ENCODE data around the gene EMC6. TPM values are rescaled to one million over a fixed set of nuclear protein-coding genes. Genes with fewer than 3 reads are reported as not detected.
A peak's percentile ranks its signal among the peaks of the same experiment; 100 is the strongest.

Gene EMC6
- 10 to 100 TPM in 11 of 12 donors, not detected in 1; 25.5 to 93.0 (median 30.8) TPM for polyA plus RNA-seq (ENCODE audit: insufficient read length in 12 of 12)
- long read RNA-seq, donor 1, transcript EMC6-201 (2 exons, 653 nt): major isoform, 36 of 51 reads
- long read RNA-seq, donor 1, partial matches to known transcripts: 11 of 51 reads
- long read RNA-seq, donor 1, other reads (novel, unspliced or antisense): 0 of 51 reads
- long read RNA-seq, donor 2, transcript EMC6-202 (2 exons, 762 nt): minor isoform, 9 of 57 reads
- long read RNA-seq, donor 2, transcript EMC6-201 (2 exons, 653 nt): major isoform, 48 of 57 reads
- long read RNA-seq, donor 2, partial matches to known transcripts: 0 of 57 reads
- long read RNA-seq, donor 2, other reads (novel, unspliced or antisense): 0 of 57 reads
- long read RNA-seq, donor 3, transcript EMC6-201 (2 exons, 653 nt): major isoform, 21 of 29 reads
- long read RNA-seq, donor 3, partial matches to known transcripts: 6 of 29 reads
- long read RNA-seq, donor 3, other reads (novel, unspliced or antisense): 0 of 29 reads
- long read RNA-seq, donor 4, transcript EMC6-201 (2 exons, 653 nt): major isoform, 12 of 15 reads
- long read RNA-seq, donor 4, partial matches to known transcripts: 0 of 15 reads
- long read RNA-seq, donor 4, other reads (novel, unspliced or antisense): 0 of 15 reads
- long read RNA-seq, donor 5, transcript EMC6-202 (2 exons, 762 nt): minor isoform, 7 of 50 reads
- long read RNA-seq, donor 5, transcript EMC6-201 (2 exons, 653 nt): major isoform, 43 of 50 reads
- long read RNA-seq, donor 5, partial matches to known transcripts: 0 of 50 reads
- long read RNA-seq, donor 5, other reads (novel, unspliced or antisense): 0 of 50 reads
- long read RNA-seq, donor 6, transcript EMC6-201 (2 exons, 653 nt): major isoform, 16 of 20 reads
- long read RNA-seq, donor 6, partial matches to known transcripts: 0 of 20 reads
- long read RNA-seq, donor 6, other reads (novel, unspliced or antisense): 0 of 20 reads
- long read RNA-seq, donor 7, transcript EMC6-201 (2 exons, 653 nt): major isoform, 21 of 26 reads
- long read RNA-seq, donor 7, transcript EMC6-202 (2 exons, 762 nt): minor isoform, 5 of 26 reads
- long read RNA-seq, donor 7, partial matches to known transcripts: 0 of 26 reads
- long read RNA-seq, donor 7, other reads (novel, unspliced or antisense): 0 of 26 reads
- long read RNA-seq, donor 8, transcript EMC6-202 (2 exons, 762 nt): minor isoform, 5 of 48 reads
- long read RNA-seq, donor 8, transcript EMC6-201 (2 exons, 653 nt): major isoform, 43 of 48 reads
- long read RNA-seq, donor 8, partial matches to known transcripts: 0 of 48 reads
- long read RNA-seq, donor 8, other reads (novel, unspliced or antisense): 0 of 48 reads
- long read RNA-seq, donor 9, transcript EMC6-201 (2 exons, 653 nt): major isoform, 28 of 30 reads
- long read RNA-seq, donor 9, partial matches to known transcripts: 0 of 30 reads
- long read RNA-seq, donor 9, other reads (novel, unspliced or antisense): 0 of 30 reads
- long read RNA-seq, donor 10, transcript EMC6-201 (2 exons, 653 nt): major isoform, 47 of 51 reads
- long read RNA-seq, donor 10, partial matches to known transcripts: 0 of 51 reads
- long read RNA-seq, donor 10, other reads (novel, unspliced or antisense): 0 of 51 reads
- long read RNA-seq, donor 11, transcript EMC6-201 (2 exons, 653 nt): major isoform, 37 of 39 reads
- long read RNA-seq, donor 11, partial matches to known transcripts: 0 of 39 reads
- long read RNA-seq, donor 11, other reads (novel, unspliced or antisense): 0 of 39 reads

DNA sequence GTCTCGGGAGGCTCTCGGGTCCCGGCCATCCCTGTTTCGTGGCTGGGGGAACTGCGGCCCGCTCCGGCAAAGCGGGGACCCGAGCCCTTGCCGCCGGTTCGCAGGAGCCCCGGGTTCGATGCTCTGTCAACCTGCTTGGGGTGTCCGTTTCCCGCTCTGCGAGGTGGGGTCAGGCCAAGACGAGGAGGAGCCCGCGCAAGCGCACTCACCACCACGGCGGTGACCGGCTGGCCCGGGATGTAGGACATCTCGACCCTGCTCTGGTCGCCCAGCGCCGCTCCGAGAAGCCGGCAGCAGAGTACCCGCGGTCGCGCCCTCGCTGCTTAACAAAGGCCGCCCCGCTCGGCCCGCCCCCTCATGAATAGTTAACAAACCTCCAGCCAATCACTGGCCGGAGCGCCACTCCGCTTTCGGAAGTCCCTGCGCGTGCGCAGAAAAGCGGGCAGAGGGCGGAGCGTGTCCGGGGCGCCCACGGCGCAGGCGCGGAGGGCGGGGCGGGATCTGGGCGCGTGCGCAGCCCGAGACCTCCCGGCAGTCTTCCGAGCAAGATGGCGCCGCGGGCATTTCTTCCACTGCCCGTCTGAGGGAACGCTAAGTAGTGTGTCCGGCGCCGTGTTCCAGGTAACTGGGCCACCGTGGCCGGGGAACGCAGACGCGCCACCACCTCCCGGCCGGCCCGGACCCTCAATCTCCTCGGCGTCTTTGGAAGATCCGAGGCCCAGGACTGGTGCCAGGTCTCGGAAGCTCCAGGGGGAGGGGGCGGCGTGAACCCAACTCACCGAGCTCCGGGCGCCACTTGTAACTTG, at the start of gene EMC6, which contains the start of gene TAX1BP3:
EMC6 (plus strand) TSS at position 534 of the 806 bp plus-strand sequence. CDS start 335 bp downstream, outside the sequence.
TAX1BP3 (minus strand) TSS at position 300 of the 806 bp plus-strand sequence; CDS start at position 248, 52 bp downstream.
- DNase-seq: peak; percentile 98

DNA sequence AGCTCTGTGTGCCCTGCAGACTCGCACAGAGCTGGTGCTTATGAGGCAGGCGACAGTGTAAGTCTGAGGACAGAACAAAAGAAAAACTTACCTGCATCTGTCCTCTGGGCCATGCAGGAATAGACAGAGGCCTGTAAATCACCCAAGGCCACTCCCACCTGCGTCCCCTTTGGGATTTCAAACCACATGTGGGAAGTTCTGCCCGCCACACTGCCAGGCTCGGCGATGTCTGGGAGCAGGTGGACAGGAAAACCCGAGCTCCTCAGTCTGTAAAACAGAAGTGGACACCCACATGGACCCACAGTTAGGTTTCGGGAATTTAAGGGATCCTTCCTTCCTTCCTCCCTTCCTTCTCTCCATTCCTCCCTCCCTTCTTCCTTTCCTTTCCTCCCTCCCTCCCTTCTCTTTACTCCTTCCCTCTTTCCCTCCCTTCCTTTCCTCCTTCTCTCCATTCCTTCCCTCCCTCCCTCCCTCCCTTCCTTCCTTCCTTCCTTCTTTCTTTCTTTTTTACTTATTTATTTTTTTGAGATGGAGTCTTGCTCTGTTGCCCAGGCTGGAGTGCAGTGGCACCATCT, 47.4 kb upstream of the EMC6 start:
- no peak for DNase-seq

GRCh38 chr17:3622977-3623594, 45.5 kb upstream of the EMC6 start:
- no peak for DNase-seq

DNA sequence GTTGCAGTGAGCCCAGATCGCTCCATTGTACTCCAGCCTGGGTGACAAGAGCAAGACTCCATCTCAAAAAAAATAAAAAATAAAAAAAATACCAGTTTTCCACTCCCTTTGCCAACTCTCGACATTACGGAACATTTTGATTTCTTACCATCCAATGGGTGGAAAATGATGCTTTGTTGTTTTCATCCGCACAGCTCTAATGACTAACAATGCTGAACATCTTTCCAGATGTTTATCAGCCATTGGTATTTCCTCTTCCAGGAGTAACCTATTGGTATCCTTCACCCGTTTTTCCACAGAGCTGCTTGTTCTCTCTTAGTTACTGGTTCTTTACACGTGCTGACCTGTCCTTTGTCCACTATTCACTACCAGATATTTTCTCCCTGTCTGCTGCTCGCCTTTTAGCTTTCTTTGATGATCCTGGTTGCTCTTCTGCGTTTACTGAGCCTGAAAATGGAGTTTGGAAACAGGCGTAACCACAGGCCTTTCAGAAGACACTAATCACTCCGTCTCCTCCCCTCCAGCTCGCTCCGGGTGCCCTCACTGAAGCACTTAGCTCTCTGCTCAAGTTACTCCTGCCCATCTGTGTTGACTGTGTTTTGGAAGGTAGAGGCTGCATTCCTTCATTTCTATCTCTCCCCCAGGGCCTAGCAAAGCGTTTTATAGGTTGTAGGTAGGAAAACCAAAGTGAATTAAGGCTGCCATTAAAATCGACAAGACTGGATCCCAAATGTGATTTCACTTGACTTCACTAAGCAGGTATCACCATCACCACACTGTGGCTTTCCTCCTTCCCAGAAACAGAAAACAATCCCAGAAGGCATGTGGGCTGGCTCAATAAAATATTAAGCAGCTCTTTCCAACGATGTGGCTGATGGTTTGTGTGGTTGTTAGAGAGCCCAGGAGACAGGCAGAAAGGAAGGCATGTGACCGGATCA, 41.5 kb upstream of the EMC6 start:
- no peak for DNase-seq

GRCh38 chr17:3627769-3628167, 40.8 kb upstream of the EMC6 start:
- DNase-seq: no peak

DNA sequence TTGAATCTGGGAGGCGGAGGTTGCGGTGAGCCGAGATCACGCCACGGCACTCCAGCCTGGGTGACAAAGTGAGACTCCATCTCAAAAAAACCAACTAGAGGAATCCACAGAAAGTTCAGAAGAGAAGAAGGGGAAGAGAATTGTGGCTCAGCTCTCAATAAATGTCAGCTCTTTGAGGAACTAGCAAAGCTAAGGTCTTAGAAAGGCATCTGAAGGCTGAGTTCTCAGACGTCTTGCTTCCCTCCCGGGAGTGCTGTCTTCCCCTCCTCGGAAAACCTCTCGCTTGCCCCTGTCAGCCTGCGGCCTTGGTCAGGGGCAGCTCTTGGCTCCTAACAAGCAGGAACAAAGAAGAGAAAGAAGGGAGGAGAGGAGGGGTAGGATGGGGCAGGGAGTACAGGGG, 37.8 kb upstream of the EMC6 start:
- no peak for DNase-seq

DNA sequence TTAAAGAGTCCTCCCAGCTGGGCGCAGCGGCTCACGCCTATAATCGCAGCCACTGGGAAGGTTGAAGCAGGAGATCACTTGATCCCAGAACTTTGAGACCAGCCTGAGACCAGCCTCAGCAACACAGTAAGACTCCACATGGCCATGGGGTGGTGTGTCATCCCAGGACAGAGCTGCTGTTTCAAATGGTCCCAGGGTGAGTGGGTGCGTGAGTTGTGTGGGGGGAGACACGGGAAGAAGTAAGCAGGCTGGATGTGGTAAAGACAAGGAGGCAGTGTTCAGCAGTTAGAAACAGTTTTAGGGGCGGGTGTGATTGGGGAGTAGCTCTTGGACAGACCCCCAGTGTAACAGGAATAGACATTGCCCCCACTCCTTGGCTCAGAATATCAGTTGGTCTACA, 36.3 kb upstream of the EMC6 start:
- no peak for DNase-seq

DNA sequence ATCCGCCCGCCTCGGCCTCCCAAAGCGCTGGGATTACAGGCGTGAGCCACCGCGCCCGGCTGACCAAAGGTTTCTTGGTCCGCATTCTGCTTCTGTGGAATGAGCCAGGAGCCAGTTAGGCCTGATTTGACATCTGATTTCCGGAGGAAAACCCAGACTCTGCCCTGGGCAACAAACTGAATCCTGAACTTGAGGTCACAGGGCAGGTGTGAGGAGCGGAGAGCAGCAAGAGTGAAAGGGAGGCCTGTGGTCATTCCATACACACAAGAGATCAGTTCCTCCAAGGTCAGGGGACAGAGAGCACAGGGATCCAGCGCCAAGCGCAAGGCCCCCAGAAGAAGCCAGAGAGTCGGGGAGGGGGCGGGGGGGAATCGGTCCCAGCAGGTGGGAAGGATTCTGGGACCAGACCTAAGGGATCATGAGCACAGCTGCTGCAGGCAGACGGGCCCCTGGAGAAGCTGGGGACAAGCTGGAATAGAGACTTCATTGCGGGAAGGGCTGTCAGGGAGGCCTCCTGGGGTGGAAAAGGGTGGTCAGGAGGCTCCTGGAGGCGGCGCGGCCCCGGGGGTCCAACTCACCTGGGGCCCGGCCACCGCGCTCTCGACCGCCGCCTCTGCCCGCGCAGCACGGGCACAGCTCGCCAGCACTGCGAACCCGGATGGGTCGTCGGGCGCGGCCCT, 33.0 kb upstream of the EMC6 start:
- DNase-seq: no peak

DNA sequence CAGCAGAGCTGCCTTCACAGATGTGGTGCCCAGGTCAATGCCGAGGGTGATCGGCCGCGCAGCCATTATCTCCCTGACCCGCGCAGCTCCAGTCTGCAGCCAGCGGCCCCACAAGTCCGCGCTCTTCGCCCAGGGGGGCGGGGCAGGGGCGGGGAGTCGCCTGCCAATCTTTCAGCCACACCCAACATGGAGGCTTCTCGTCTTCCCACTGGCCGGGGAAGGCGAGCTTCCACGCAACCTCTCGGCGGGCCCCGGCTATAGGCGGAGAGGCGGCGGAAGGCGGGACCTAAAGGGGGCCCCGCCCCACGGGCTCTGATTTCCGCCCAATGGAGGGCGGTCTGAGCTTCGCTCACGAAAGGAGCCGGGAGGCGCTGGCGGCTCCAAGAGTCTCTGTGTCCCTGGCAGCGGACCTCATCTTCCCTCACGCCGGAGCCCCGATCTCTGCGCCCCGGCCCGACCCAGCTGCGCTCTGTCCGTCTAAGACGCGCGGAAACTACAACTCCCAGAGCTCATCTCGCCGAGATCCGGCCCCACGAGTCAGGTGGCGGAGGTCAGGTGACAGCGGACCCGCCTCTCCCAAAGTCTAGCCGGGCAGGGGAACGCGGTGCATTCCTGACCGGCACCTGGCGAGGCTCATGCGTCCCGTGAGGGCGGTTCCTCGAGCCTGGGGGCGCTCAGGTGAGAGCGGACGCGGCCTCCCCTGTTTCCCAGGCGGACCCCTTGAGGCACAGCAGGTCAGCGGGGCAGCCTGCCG, 32.3 kb upstream of the EMC6 start, which contains the start of the genes CTNS and SHPK:
CTNS (plus strand) TSS at position 607 of the 754 bp plus-strand sequence. CDS start 3,447 bp downstream, outside the sequence.
SHPK (minus strand) TSS at position 97 of the 754 bp plus-strand sequence; CDS start at position 66, 31 bp downstream.
- peak; percentile 95 for DNase-seq

DNA sequence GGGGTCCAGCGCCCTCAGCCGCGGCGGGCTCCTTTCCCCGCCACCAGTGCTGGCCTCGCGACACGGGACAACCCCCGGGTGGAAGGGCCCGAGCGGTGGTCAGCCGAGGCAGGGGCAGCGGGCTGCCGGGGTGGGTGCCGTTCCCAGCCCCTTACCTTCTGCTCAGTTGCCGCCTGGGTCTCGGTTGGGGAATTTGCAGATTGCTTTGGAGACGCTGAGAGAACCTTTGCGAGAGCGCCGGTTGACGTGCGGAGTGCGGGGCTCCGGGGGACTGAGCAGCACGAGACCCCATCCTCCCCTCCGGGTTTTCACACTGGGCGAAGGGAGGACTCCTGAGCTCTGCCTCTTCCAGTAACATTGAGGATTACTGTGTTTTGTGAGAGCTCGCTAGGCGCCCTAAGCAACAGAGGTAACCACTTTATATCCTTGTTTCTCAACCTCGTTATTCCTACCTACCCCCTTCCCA, 31.7 kb upstream of the EMC6 start:
- no peak for DNase-seq

GRCh38 chr17:3639981-3640596, 28.5 kb upstream of the EMC6 start:
- DNase-seq: no peak

DNA sequence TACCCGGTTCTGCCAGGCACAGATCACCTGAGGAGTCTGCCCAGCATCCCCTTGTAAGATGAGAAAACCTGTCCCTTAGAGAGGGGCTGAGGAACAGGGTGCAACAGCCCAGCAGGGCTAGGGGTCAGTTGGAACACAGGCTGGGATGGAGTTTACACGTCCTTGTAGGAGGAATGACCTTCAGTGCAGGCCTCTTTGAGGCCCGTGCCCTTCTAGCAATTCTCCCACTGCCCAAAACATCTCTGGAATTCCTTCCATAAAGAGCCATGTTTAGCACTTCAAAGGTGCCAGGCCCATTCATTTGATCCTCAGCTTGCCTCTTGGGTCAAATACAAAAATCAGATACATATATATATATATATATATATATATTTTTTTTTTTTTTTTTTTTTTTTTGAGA, 27.6 kb upstream of the EMC6 start:
- DNase-seq: no peak

GRCh38 chr17:3641717-3642486, 26.7 kb upstream of the EMC6 start:
- no peak for DNase-seq

DNA sequence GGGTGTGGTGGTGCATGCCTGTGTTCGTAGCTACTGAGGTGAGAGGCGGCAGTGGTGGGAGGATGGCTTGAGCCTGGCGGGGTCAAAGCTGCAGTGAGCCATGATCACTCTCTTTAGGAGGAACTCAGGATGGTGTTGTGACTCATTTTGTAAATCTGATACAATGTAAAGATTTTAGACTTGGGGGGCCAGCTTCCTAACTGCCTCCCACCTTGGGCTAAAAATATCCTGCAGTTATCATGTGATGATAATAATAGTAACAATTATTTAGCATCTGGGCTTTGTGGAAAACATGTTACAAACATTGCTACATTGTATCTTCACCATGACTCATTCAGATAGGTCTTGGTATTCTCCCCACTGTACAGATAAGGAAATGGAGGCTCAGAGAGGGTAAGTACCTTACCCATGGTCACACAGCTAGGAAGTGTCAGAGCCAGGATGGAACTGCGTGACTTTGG, 24.7 kb upstream of the EMC6 start:
- DNase-seq: no peak

DNA sequence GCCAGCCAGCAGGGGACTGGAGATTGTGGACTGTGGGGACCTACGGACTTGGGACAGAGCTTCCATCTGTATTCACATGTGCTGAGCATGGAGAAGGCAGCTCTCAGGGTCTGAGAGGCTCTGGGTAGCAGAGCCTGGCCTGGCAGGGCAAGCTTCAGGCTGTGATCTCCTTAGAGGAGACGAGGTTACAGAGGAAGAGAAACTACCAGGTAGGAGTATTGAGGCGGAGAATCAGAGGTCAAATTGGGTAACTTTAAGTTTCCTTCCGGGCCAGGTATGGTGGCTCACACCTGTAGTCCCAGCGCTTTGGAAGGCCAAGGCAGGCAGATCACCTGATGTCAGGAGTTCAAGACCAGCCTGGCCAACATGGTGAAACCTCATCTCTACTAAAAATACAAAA, 23.3 kb upstream of the EMC6 start:
- DNase-seq: no peak
